ENCODE measurements around the gene RTP3.
"Not testable (repeated sequence)": the region's sequence is repeated elsewhere in the genome, so short reads cannot be mapped to it uniquely, and the experiment has no call there.

RTP3 gene

DNA sequence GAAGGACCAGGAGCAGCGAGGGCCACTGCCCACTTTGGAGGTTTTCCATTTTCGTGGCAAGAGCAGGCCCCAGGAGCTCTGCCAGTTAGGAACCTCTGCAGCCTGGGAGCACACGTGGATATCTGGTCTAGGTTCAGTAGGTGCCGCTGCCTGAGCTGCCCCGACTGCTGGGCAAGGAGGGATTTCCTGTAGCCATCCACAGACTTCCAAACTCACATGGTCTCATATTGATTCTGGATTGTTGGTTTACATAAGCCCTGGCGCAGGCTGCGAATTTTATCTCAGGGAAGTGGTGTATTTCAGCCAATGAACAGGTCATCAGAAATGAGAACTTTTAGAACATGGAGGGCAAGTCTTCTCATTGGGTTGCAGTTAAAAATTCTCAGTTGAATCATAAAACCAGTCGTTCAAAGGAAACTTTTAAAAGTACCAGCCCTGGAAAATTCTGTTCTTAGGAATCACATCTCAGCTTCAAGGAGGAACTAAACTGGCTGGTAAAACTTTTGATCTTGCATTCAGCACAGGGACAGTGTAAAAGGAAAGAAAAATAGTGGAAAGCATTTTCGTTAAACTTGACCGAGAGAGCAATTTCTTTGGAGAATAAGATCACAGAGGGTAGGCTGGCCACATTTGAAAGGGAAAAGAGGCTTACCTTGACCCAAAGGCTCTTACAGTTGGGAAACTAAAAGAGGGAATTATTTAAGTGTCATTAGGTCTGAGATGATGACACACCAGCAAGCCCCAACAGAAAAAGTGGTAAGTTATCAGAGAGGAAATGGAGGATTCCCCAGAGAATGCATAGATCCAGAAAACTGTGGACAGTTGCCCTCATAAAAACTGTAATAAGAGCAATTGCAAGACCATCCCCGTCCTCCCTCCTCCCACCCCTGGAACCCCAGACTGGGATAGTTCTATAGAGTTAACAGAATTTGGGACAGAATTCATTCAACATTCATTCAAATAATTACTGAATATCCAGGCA, 6.4 kb upstream of the RTP3 start:
- DNase-seq, result no peak

- DNase-seq, result no peak
Measured at GRCh38 chr3:46492890-46493547, 4.8 kb upstream of the RTP3 start.

GRCh38 chr3:46494491-46494890, 3.3 kb upstream of the RTP3 start:
- DNase-seq, result not testable (repeated sequence)

DNA sequence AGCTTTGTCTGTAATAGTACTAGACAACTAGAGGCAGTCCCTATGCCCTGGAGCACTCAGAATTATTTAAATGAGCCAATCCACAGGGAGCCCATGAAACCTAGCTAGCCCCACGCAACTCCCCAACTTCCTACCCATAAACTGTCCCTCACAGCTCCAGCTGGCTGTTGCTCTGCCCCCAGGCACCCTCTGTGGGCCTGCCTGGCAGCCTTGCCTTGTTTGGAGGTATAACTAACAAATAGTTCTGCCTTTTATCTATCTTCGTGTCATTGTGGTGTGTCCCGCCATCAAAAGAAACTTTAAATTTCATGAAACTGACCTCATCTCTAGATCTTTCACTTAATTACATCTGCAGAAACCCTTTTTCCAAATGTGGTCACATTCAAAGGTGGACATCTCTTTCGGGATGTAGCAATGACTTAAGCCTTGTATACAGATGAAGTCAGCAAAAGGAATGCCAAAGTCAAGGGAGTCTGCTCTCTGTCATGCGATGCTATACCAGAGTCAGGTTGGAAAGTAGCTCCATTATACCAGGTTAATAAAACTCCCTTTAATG, 1.8 kb upstream of the RTP3 start:
- DNase-seq, result no peak

DNA sequence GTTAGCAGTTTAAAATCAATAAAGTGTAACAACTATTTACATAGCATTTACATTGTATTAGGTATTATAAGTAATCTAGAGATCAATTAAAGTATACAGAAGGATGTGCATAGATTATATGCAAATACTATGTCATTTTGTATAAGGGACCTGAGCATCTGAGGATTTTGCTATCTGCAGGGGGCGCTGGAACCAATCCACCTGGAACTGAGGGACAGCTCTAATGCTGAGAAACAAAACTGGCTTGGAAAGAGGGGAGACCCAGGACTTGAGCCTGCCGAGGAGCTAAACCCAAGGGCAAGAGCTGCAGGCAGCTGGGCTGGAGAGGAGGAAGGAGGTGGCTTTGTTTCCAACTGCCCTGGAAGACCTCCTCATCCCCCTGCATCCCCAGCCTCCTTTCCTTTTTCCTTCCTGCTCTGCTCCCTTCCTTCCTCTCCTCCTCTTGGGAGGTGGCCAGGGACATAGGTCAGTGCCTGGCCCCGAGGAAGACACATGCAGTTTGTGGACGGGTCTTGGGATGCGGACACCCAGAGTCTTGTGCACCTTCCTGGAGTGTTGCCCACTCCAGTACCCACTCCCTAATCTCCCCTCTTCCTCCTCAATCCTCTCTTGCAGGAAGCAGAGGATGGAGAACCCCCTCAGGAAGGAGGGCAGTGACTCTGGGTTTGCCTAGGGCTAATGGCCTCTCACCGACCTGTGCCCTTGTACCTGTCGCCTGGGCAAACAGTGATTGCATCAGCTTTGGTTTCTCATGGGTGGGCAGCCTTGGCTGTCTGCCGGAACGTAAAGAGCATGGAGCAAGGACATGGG, 825 bp upstream of the RTP3 start:
- no peak for DNase-seq

DNA sequence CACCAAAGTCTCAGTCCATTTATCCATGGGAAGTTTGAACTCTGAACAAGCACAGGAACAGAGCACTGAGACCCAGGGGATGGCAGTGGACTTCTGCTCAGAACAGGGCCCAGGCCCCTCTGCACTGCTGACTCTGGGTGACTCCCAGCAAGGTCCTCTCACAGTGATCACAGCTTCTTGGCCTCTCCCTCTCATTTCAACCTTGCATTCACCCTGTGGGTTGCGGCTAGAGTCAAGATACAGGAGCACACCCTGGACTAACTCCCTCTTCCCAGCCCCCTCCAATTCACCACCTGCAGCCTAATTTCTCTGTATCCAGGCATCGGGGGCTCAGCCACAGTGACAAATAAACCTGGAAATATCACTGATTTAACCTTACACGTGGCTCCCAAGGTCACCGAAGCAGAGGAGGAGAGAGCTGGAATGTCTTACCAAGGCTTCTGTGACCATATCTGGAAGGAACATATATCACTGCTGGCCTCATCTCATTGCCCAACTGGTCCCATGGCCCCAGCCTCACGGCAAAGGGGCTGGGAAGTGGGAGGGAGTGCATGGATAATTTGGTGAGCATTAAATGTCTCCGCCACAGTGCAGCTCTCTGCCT, 1.2 kb downstream of the RTP3 start:
- no peak for DNase-seq

GRCh38 chr3:46500656-46501635, 3.2 kb downstream of the RTP3 start:
- DNase-seq, result no peak

- no peak for DNase-seq
Measured at GRCh38 chr3:46501702-46502101, 3.9 kb downstream of the RTP3 start.

DNA sequence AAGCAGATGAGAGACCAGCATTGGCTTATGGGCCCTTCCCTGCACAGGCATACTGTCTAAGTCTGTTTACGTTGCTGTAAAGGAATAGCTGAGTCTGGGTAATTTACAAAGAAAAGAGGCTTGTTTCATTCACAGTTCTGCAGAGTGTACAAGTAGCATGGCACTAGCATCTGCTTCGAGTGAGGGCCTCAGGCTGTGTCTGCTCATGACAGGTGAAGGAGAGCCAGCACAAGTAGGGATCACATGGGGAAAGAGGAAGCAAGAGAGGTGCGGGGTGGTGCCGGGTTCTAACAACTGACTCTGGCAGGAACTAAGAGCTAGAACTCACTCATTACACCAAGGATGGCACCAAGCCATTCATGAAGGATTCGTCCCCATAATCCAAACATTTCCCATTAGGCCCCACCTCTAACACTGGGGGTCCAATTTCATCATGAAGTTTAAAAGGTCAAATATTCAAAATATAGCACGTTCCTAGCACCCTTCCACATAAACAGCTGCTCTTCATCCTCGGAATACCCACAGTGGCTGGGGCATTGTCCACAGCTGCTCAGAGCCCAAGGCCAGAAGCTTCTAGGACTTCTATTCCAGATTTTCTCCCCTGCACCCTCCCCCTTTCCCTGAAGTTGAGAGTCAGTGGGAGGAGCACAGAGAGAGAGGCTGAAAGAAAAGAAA, 5.6 kb downstream of the RTP3 start:
- DNase-seq, result no peak

DNA sequence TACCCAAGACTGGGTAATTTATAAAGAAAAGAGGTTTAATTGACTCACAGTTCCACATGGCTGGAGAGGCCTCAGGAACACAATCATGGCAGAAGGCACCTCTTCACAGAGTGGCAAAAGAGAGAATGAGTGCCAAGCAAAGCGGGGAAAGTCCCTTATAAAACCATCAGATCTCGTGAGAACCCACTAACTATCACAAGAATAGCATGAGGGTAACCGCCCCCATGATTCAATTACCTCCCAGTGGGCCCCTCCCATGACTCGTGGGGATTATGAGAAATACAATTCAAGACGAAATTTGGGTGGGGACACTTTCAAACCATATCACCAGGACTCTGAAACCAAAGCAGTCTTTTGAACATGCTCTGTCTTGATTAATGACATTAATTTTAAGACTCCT, 7.0 kb downstream of the RTP3 start:
- no peak for DNase-seq

DNA sequence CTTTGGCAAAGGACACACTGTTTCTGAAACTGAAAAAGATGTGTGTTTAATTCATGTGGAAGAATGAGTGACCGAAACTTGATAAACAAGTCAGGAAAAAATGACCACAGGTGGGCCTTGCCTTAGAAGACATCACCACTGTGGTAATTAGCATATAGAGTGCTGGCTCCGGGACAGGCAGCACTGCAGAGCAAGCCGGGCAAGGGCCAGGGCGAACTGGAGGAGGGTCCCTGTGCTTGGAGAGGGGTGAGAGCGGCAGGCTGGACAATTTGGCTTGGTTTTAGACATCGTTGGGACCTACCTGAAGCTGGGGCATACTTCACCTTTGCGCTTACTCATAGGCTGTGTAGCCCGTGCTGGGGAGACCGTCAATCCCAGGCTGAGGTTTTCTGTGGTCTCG, 8.2 kb downstream of the RTP3 start:
- no peak for DNase-seq

DNA sequence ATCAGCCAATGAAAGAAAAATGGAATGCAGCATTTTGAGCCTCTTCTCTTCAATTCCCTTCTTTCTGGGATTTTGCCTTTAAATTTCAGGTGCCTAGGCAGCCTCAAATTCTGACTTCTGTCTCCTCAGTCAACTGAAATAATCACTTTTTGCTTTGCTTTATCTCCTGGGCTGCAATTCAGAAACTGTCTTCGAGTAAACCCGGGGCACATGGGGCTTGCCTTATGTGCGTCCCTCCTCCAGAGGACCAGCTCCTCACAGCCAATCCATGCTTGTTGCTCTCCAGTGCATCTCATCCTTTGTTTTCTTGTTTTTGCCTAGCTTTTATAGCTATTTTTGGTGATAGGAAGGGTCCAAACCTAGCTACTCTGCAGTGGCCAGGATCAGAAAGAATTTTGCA, 8.8 kb downstream of the RTP3 start:
- no peak for DNase-seq

DNA sequence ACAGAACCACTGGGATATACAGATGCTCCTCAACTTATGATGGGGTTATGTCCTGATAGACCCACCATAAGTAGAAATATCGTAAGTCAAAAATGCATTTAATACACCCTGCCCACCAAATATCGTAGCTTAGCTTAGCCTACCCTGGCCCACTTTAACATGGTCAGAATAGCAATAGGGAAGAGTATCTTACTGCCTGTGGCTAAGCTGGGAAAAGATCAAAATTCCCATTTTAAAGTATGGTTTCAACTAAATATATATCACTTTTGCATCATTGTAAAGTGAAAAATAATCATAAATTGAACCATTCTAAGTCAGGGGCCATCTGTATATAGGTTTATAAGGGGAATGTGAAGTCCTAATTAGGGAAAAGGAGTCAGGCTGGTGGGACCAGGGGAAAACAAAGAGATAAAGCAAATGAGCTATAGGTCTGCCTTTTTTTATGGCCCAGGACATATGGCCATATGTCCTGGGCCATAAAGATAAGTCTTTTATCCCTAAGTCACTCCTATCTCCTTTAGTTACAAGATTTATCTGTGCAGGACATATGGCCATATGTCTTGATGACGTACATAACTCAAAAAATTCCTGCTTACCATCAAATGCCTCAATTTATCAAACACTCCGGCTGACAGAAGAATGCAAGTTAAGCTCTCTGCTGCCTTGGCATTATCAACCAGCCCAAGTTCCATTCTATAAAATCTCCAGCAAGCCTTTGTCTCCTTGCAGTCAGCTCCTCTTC, 11.2 kb downstream of the RTP3 start:
- no peak for DNase-seq

DNA sequence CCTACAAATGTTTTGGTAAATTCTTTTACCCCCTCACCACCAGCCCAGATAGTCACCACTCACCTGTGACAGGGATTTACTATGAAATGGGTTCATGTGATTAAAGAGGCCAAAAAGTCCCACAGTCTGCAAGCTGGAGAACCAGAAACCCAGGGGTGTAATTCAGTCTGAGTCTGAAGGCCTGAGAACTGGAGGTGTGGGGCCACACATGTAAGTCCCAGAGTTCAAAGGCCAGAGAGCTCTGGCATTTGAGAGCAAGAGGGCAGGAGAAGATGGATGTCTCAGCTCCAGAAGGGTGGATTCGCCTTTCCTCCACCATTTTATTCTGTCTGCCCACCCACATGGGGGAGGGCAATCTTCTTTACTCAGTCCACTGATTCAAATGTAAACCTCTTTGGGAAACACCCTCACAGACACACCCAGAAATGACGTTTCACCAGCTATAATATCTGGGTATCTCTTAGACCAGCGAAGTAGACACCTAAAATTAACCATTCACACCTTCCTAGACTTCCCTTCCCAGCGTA, 11.9 kb downstream of the RTP3 start:
- DNase-seq, result no peak

DNA sequence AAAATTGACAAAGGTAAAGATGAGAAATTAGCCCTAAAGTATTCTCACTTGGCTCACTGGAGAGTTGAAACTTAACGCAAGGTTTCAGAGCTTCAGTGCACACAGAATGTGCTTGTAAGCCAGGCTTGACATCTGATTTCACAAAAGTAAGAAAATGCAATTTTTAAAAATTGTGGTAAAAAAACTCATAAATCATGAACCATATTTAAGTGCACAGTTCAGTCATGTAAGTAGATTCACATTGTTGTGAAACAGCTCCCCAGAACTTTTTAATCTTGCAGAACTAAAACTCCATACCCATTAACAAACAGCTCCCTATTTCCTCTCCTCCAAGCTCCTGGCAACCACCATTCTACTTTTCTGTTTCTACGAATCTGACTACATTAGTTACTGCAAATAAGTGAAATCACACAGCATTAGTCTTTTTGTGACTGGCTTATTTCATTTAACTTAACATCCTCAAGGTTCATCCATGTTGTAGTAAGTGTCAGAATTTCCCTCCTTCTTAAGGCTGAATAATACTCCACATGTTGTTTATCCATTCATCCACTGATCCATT, 14.5 kb downstream of the RTP3 start:
- DNase-seq, result no peak

GRCh38 chr3:46516521-46516920, 18.7 kb downstream of the RTP3 start:
- DNase-seq, result no peak

DNA sequence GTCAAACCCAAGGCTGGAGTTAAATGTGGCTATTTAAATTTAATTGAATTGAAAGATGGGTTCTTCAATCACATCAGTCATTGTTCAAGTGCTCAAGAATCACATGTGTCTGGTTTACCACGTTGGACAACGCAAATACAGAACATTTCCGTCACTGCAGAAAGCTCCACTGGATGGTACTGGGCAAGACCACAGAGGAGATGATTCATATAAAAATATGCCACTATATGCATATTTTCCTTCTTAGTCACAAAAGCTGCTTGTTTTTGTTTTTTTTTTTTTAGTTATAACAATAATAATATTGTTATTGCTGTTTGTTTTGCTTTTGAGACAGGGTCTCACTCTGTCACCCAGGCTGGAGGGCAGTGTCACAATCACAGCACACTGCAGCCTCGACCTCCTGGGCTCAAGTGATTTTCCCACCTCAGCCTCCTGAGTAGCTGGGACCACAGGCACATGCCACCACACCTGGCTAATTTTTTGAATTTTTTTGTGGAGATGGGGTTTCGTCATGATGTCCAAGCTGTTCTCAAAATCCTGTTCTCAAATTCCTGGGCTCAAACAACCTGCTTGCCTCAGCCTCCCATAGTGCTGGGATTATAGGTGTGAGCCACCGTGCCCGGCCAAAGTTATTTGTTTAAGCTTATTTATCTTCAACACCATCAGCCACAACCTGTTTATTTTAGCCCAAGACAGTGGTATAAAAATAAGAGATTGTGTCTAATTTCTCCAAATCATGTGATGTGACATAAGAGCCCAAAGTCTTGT, 19.4 kb downstream of the RTP3 start:
- no peak for DNase-seq

- no peak for DNase-seq
Measured at GRCh38 chr3:46517784-46518181, 20.0 kb downstream of the RTP3 start.

DNA sequence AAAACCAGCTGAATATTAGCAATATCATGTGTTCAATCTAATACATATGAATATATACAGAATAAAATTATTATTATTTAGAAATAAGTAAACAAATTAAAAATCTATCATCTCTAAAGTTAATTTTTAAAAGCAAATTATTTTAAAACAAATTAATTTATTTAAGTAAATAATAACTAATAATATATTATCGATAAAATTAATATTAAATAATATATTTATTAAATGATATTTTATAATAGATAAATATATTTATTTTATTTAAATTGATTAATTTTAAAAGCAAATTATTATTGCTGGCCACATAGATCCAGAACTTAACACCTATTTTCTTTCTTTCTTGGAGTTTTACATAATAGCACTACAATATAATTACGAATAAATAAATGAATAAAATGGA, 22.2 kb downstream of the RTP3 start:
- no peak for DNase-seq
